OCI-LY3 (cell line): ENCODE measurements around the gene WDPCP.
A peak's percentile ranks its signal among the peaks of the same experiment; 100 is the strongest.

Experiments used
- EZH2phosphoT487 ChIP-seq: fragments of 200-600 bp; shearing (Covaris generic); IDR thresholded peaks from 2 replicates; pipeline ENCODE4 v1.6.1; 2018; ENCODE audit warnings: antibody characterized with exemption, mixed run types, low read depth
- TF ChIP-seq, protein P1 (sequence below): fragments of 200-600, 300-600 bp; sonication (generic); IDR thresholded peaks from 2 replicates; pipeline ENCODE4 v1.5.1; 2014; ENCODE audit warnings: antibody characterized with exemption, low read length, low read depth

DNA sequence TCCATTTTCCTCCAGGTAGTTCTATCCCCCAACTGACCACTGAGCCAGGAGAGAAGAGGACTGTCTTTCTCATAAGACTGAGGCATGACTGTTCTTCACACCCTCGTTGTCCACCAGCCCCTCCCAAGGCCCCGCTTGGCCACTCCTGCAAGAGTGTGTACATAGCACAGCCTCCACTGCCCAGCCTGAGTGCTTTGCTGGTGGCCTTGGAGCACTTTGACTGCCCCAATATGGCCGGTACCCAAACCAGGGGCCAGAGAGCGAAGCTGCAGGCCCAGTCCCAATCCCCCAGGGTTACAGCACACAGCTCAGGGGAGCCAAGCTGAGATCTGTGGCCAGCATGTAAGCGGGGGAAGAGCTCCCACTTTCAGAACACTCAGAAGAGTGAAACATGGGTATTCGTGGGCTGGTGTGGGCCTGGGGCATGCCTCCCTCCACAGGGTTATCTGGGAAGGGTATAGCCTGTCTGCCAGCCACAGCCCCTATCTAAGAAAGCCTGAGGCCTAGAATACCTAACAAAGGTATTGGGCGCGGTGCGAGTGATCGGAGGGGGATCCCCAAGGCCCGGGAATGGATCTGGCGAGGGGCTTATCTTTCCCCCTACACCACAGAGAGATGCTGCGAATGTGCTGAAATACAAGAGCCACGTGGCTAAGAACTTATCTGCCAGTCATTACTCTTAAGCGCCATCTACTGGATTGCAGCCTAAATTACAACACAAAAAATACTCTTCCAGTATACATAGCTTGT is 163.8 kb downstream of the WDPCP start:
- TF ChIP-seq, protein P1, sequence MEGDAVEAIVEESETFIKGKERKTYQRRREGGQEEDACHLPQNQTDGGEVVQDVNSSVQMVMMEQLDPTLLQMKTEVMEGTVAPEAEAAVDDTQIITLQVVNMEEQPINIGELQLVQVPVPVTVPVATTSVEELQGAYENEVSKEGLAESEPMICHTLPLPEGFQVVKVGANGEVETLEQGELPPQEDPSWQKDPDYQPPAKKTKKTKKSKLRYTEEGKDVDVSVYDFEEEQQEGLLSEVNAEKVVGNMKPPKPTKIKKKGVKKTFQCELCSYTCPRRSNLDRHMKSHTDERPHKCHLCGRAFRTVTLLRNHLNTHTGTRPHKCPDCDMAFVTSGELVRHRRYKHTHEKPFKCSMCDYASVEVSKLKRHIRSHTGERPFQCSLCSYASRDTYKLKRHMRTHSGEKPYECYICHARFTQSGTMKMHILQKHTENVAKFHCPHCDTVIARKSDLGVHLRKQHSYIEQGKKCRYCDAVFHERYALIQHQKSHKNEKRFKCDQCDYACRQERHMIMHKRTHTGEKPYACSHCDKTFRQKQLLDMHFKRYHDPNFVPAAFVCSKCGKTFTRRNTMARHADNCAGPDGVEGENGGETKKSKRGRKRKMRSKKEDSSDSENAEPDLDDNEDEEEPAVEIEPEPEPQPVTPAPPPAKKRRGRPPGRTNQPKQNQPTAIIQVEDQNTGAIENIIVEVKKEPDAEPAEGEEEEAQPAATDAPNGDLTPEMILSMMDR, result peak; percentile 79
- no peak for TF ChIP-seq EZH2phosphoT487
